Tibial artery (tissue), 4 donors: ENCODE data around the gene ADORA1.

Experiments
- DNase-seq, 2 donors: peaks; one replicate each; pipeline ENCODE4 v3.0.0-alpha.2; 2019
- H3K27ac ChIP-seq, 2 donors: fragments of 200-600 bp; sonication (generic) in 1 of 2; 1 replicate in 1 of 2; 2 replicates in 1 of 2; pipeline ENCODE4 v1.5.1; 2018 to 2019; ENCODE audit warnings: mild to moderate bottlenecking in 1 of 2
- H3K27me3 ChIP-seq, 2 donors: fragments of 200-600 bp; sonication (generic) in 1 of 2; one replicate each; pipeline versions ENCODE4 v1.5.1 to v1.6.0; 2016 to 2019
- H3K36me3 ChIP-seq, 3 donors: fragments of 200-600 bp; sonication (generic) in 2 of 3; one replicate each; pipeline ENCODE4 v1.5.1; 2016 to 2019; ENCODE audit warnings: mild to moderate bottlenecking in 2 of 3
- H3K4me1 ChIP-seq, 4 donors: fragments of 200-600 bp; sonication (generic) in 2 of 4; 1 replicate in 3 of 4; 2 replicates in 1 of 4; pipeline ENCODE4 v1.5.1; 2016 to 2019
- H3K4me3 ChIP-seq, 2 donors: fragments of 200-600 bp; sonication (generic) in 1 of 2; 1 replicate in 1 of 2; 2 replicates in 1 of 2; pipeline ENCODE4 v1.5.1; 2018 to 2019; ENCODE audit warnings: mild to moderate bottlenecking in 2 of 2
- H3K9me3 ChIP-seq, 3 donors: fragments of 200-600 bp; sonication (generic) in 1 of 3; one replicate each; pipeline ENCODE4 v1.5.1; 2016 to 2019
- CTCF ChIP-seq, 2 experiments: fragments of 200-600 bp in 1 of 2; fragments of 450-650 bp in 1 of 2; IDR thresholded peaks; one replicate each; pipeline ENCODE4 v1.5.1; 2017 to 2019; ENCODE audit warnings: antibody characterized with exemption in 2 of 2, mild to moderate bottlenecking in 1 of 2, moderate library complexity in 1 of 2
- intact Hi-C: fragments of 100-400 bp; cut with DNase I; formaldehyde crosslinking; loops from one replicate; pipeline ENCODE4 v1.15.0; 2023; ENCODE audit warnings: low total_unique reads

ADORA1 gene

GRCh38 chr1:203161175-203161574 lies 33.6 kb downstream of the ADORA1 start:
- peaks cover 0 to 34% of the 10 kb centered on the region in 2 donors for H3K27me3 ChIP-seq
- intact Hi-C loops = no loop called here
- DNase-seq = no peak
- H3K9me3 ChIP-seq = no peaks in the 10 kb centered on the region
- H3K4me1 ChIP-seq = no peaks in the 10 kb centered on the region
- peaks cover 0 to 5% (median 0%) of the 10 kb centered on the region in 3 donors for H3K36me3 ChIP-seq
- no peak for TF ChIP-seq CTCF (IDR thresholded peaks at IDR 0.05)
- no peak overlapping the region for H3K4me3 ChIP-seq
- no peak overlapping the region for H3K27ac ChIP-seq

DNA sequence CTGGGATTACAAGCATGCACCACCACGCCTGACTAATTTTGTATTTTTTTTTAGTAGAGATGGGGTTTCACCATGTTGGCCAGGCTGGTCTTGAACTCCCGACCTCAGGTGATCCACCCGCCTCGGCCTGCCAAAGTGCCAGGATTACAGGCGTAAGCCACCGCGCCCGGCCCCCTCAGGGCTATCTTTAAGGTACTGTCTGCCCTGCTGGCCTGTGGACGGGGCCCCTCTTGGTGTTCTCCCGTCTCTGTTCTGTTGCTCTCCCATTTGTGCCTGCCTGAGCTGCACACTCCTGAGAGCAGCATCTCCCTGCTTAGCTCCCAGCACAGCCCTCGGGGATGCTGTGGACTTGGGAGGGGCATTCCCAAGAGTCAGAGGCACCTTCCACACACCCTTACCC lies 34.2 kb downstream of the ADORA1 start:
- intact Hi-C loops = no loop called here
- no peak overlapping the region for H3K27ac ChIP-seq
- no peak for DNase-seq
- peaks cover 0 to 5% (median 0%) of the 10 kb centered on the region in 3 donors for H3K36me3 ChIP-seq
- H3K4me3 ChIP-seq = no peak overlapping the region
- no peaks in the 10 kb centered on the region for H3K4me1 ChIP-seq
- no peaks in the 10 kb centered on the region for H3K9me3 ChIP-seq
- peaks cover 0 to 37% of the 10 kb centered on the region in 2 donors for H3K27me3 ChIP-seq
- no peak for TF ChIP-seq CTCF (IDR thresholded peaks at IDR 0.05)

DNA sequence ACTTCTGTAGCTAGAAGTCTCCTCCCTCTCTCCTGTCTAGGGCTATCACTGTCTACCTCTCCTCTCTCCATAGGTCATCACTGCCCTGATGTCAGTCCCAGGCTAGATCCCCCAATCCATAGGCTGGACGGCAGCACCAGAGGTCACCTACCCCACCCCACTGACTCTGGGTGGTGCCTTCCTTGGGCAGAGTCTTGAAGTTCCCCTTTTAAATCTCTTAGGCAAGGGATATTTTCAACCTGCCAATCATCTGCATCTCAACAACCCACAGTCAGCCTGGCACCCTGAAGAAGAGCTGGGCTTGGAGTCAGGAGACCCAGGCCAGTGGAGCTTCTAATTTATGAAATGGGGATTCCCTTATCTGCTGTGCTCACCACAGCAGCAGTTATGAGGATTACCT lies 34.9 kb downstream of the ADORA1 start:
- no peak for TF ChIP-seq CTCF (IDR thresholded peaks at IDR 0.05)
- H3K27ac ChIP-seq = no peak overlapping the region
- intact Hi-C loops = no loop called here
- H3K9me3 ChIP-seq = no peaks in the 10 kb centered on the region
- no peak overlapping the region for H3K4me3 ChIP-seq
- no peaks in the 10 kb centered on the region for H3K4me1 ChIP-seq
- DNase-seq = no peak
- peaks cover 0 to 43% of the 10 kb centered on the region in 2 donors for H3K27me3 ChIP-seq
- H3K36me3 ChIP-seq = peaks cover 0 to 5% (median 0%) of the 10 kb centered on the region in 3 donors

DNA sequence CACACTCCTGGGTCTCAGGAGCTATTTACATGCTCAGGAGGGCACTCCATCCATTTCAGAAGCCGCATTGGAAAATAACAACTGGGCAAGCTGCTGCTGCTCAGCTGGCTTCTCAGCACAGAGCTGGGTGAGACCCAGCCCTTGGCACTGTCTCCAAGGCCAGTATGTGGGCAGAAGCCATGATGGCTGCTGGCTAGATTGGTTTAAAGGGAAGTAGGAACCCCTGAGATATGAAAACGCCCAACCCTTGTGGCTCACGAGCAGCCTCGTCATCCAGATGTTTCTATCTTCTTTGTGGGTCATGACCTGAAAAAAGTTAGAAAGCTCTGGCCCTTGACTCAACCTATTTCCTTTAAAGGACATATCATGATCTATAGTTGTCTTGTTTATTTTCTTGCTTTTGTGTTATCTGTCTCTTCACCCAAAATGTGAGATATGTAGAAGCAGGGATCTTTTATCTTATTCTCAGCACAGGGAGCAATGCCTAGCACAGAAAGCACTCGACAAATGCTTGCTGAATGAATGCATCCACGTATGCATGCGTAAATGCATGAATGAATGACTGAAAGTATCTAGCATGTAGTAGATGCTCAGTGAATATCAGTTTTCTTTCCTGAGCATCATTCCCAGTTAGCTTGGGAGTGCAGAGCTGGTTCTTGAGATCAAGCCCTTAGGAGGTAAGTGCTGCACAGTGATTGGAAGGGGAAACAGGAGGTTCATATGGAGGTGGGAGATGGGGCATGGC lies 36.5 kb downstream of the ADORA1 start:
- TF ChIP-seq CTCF (IDR thresholded peaks at IDR 0.05) = no peak
- H3K27me3 ChIP-seq = peaks cover 0 to 43% of the 10 kb centered on the region in 2 donors
- intact Hi-C loops = no loop called here
- no peaks in the 10 kb centered on the region for H3K4me1 ChIP-seq
- no peak overlapping the region for H3K4me3 ChIP-seq
- H3K27ac ChIP-seq = no peak overlapping the region
- H3K9me3 ChIP-seq = no peaks in the 10 kb centered on the region
- H3K36me3 ChIP-seq = peaks cover 0 to 5% (median 0%) of the 10 kb centered on the region in 3 donors
- no peak for DNase-seq

DNA sequence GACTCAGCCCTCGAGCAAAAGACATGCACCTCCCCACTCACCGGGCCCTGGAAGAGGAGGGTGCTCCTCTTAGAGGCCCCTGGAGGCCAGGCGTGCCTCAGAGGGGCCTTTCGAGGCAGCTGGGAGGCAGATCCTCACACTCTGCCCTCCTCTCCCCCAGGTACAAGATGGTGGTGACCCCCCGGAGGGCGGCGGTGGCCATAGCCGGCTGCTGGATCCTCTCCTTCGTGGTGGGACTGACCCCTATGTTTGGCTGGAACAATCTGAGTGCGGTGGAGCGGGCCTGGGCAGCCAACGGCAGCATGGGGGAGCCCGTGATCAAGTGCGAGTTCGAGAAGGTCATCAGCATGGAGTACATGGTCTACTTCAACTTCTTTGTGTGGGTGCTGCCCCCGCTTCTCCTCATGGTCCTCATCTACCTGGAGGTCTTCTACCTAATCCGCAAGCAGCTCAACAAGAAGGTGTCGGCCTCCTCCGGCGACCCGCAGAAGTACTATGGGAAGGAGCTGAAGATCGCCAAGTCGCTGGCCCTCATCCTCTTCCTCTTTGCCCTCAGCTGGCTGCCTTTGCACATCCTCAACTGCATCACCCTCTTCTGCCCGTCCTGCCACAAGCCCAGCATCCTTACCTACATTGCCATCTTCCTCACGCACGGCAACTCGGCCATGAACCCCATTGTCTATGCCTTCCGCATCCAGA lies 37.7 kb downstream of the ADORA1 start:
- TF ChIP-seq CTCF (IDR thresholded peaks at IDR 0.05) = no peak
- Histone ChIP-seq H3K27me3 (peaks cover 0 to 43% of the 10 kb centered on the region in 2 donors), H3K36me3 (peaks cover 0 to 5% (median 0%) of the 10 kb centered on the region in 3 donors), H3K27ac (no peak overlapping the region), H3K9me3 (no peaks in the 10 kb centered on the region), H3K4me1 (no peaks in the 10 kb centered on the region), H3K4me3 (no peak overlapping the region)
- intact Hi-C loops = no loop called here
- no peak for DNase-seq
